8988T (cell line): ENCODE measurements around the gene GPC6.

Source experiments
- DNase-seq: peaks from one replicate; pipeline ENCODE4 v3.0.0; 2011

GPC6 gene

GRCh38 chr13:93386116-93386515, 159.5 kb downstream of the GPC6 start:
- DNase-seq, result no peak

- DNase-seq, result no peak
Observed at GRCh38 chr13:93388701-93389100, 162.1 kb downstream of the GPC6 start.

GRCh38 chr13:93397619-93398018, 171.0 kb downstream of the GPC6 start:
- DNase-seq, result no peak

- no peak for DNase-seq
Observed at GRCh38 chr13:93398167-93399035, 171.8 kb downstream of the GPC6 start.

GRCh38 chr13:93399212-93399611, 172.6 kb downstream of the GPC6 start:
- no peak for DNase-seq

- no peak for DNase-seq
Observed at GRCh38 chr13:93406136-93406535, 179.5 kb downstream of the GPC6 start.

GRCh38 chr13:93407551-93407950, 180.9 kb downstream of the GPC6 start:
- no peak for DNase-seq

GRCh38 chr13:93409001-93409400, 182.4 kb downstream of the GPC6 start:
- no peak for DNase-seq

GRCh38 chr13:93409816-93410215, 183.2 kb downstream of the GPC6 start:
- no peak for DNase-seq

GRCh38 chr13:93411186-93411680, 184.6 kb downstream of the GPC6 start:
- DNase-seq, result no peak

GRCh38 chr13:93412676-93413075, 186.1 kb downstream of the GPC6 start:
- DNase-seq, result no peak

- DNase-seq, result no peak
Observed at GRCh38 chr13:93413972-93414717, 187.5 kb downstream of the GPC6 start.

- no peak for DNase-seq
Observed at GRCh38 chr13:93416736-93417355, 190.2 kb downstream of the GPC6 start.

- DNase-seq, result no peak
Observed at GRCh38 chr13:93418398-93418797, 191.8 kb downstream of the GPC6 start.

GRCh38 chr13:93420206-93420605, 193.6 kb downstream of the GPC6 start:
- DNase-seq, result no peak

- DNase-seq, result no peak
Observed at GRCh38 chr13:93420887-93421286, 194.3 kb downstream of the GPC6 start.

GRCh38 chr13:93422980-93423543, 196.5 kb downstream of the GPC6 start:
- DNase-seq, result no peak

GRCh38 chr13:93425411-93425810, 198.8 kb downstream of the GPC6 start:
- DNase-seq, result no peak

GRCh38 chr13:93430381-93430780, 203.8 kb downstream of the GPC6 start:
- no peak for DNase-seq

GRCh38 chr13:93435651-93436050, 209.0 kb downstream of the GPC6 start:
- DNase-seq, result no peak

- no peak for DNase-seq
Observed at GRCh38 chr13:93437081-93437480, 210.5 kb downstream of the GPC6 start.

- DNase-seq, result no peak
Observed at GRCh38 chr13:93446238-93446637, 219.6 kb downstream of the GPC6 start.

- no peak for DNase-seq
Observed at GRCh38 chr13:93450191-93450621, 223.6 kb downstream of the GPC6 start.
